CD14-positive monocyte (primary cell): Measurements from ENCODE around the gene SIAH3. TPM values are rescaled to one million over a fixed set of nuclear protein-coding genes. Genes with fewer than 3 reads are reported as not detected.

Experiments
- DNase-seq, 3 donors: peaks; one replicate each; pipeline ENCODE4 v3.0.0-alpha.2; 2011 to 2022
- H2AFZ ChIP-seq: 2 replicates; pipeline ENCODE4 v1.6.0; 2012; ENCODE audit warnings: mild to moderate bottlenecking, low read depth, low read length, inconsistent platforms; ENCODE audit not compliant: insufficient read depth, poor library complexity, severe bottlenecking
- H3K27ac ChIP-seq, 2 donors: 1 replicate in 1 of 2; 2 replicates in 1 of 2; pipeline ENCODE4 v1.5.1; 2012 to 2013; ENCODE audit warnings: low read length in 2 of 2, control low read depth in 1 of 2, inconsistent platforms in 1 of 2, low read depth in 1 of 2, mild to moderate bottlenecking in 1 of 2
- H3K27me3 ChIP-seq, 2 donors: one replicate each; pipeline versions ENCODE4 v1.6.0 to v1.6.1; 2011 to 2013; ENCODE audit warnings: low read length in 2 of 2; ENCODE audit not compliant: control insufficient read depth in 2 of 2, insufficient read depth in 2 of 2
- H3K36me3 ChIP-seq, 2 donors: replicated peaks in 1 of 2; 1 replicate in 1 of 2; 2 replicates in 1 of 2; pipeline versions ENCODE4 v1.5.1 to v1.6.1; 2012 to 2013; ENCODE audit warnings: low read length in 2 of 2, control low read depth in 1 of 2, inconsistent platforms in 1 of 2, mild to moderate bottlenecking in 1 of 2; ENCODE audit not compliant: insufficient read depth in 2 of 2, control insufficient read depth in 1 of 2
- H3K4me1 ChIP-seq, 2 donors: 1 replicate in 1 of 2; 2 replicates in 1 of 2; pipeline versions ENCODE4 v1.5.1 to v1.6.1; 2012 to 2013; ENCODE audit warnings: low read length in 2 of 2, control low read depth in 1 of 2, inconsistent platforms in 1 of 2, mild to moderate bottlenecking in 1 of 2, moderate library complexity in 1 of 2; ENCODE audit not compliant: insufficient read depth in 2 of 2, control insufficient read depth in 1 of 2
- H3K4me2 ChIP-seq: replicated peaks from 2 replicates; pipeline ENCODE3; 2012; ENCODE audit warnings: low read length, moderate library complexity, mild to moderate bottlenecking; ENCODE audit not compliant: poor library complexity, severe bottlenecking; ENCODE audit errors: extremely low read depth
- H3K4me3 ChIP-seq, 3 experiments: fragments of 200-600 bp in 1 of 3; sonication (generic) in 1 of 3; replicated peaks in 1 of 3; 1 replicate in 2 of 3; 2 replicates in 1 of 3; pipeline ENCODE4 v1.5.1; 2011 to 2013; ENCODE audit warnings: low read length in 3 of 3, mild to moderate bottlenecking in 3 of 3, control low read depth in 2 of 3, low read depth in 2 of 3, inconsistent platforms in 1 of 3, moderate library complexity in 1 of 3
- H3K79me2 ChIP-seq: 2 replicates; pipeline ENCODE4 v1.6.0; 2012; ENCODE audit warnings: mild to moderate bottlenecking, control low read depth, inconsistent platforms, low read length, moderate library complexity; ENCODE audit not compliant: insufficient read depth
- H3K9ac ChIP-seq: 2 replicates; pipeline ENCODE4 v1.6.0; 2017; ENCODE audit warnings: low read length, mild to moderate bottlenecking; ENCODE audit not compliant: insufficient read depth, poor library complexity, severe bottlenecking
- H3K9me3 ChIP-seq, 2 donors: replicated peaks in 1 of 2; 1 replicate in 1 of 2; 2 replicates in 1 of 2; pipeline versions ENCODE4 v1.5.1 to v1.6.1; 2012 to 2013; ENCODE audit warnings: low read length in 2 of 2, control low read depth in 1 of 2; ENCODE audit not compliant: control insufficient read depth in 1 of 2, insufficient read depth in 1 of 2
- H4K20me1 ChIP-seq: 2 replicates; pipeline ENCODE4 v1.6.0; 2012; ENCODE audit warnings: mild to moderate bottlenecking, low read length, control low read depth, moderate library complexity; ENCODE audit not compliant: insufficient read depth
- H3K27ac Mint-ChIP-seq, 7 donors: one replicate each; pipeline ENCODE4 v1.8.0; 2020; ENCODE audit warnings: mild to moderate bottlenecking in 7 of 7, mixed read lengths in 7 of 7, moderate library complexity in 6 of 7, inconsistent platforms in 2 of 7
- H3K27me3 Mint-ChIP-seq, 3 donors: one replicate each; pipeline ENCODE4 v1.8.0; 2021 to 2022; ENCODE audit warnings: low read depth in 3 of 3, mild to moderate bottlenecking in 3 of 3, mixed read lengths in 3 of 3, moderate library complexity in 3 of 3, inconsistent platforms in 1 of 3
- H3K36me3 Mint-ChIP-seq, 2 donors: one replicate each; pipeline ENCODE4 v1.8.0; 2020; ENCODE audit warnings: mixed read lengths in 2 of 2, inconsistent platforms in 1 of 2, mild to moderate bottlenecking in 1 of 2
- H3K4me1 Mint-ChIP-seq: one replicate; pipeline ENCODE4 v1.8.0; 2020; ENCODE audit warnings: mild to moderate bottlenecking, mixed read lengths
- H3K4me3 Mint-ChIP-seq, 2 donors: one replicate each; pipeline ENCODE4 v1.8.0; 2020; ENCODE audit warnings: mild to moderate bottlenecking in 2 of 2, mixed read lengths in 2 of 2, moderate library complexity in 1 of 2
- H3K9me3 Mint-ChIP-seq, 7 donors: one replicate each; pipeline ENCODE4 v1.8.0; 2020 to 2022; ENCODE audit warnings: mixed read lengths in 7 of 7, mild to moderate bottlenecking in 6 of 7, moderate library complexity in 6 of 7, inconsistent platforms in 2 of 7
- WGBS: methylation state at CpG from one replicate; pipeline ENCODE4 v1.1.5; 2013; ENCODE audit warnings: missing lambda C conversion rate; ENCODE audit not compliant: insufficient coverage; 5-methylcytosine and 5-hydroxymethylcytosine counted together
- intact Hi-C, 2 donors: fragments of 100-400 bp; cut with micrococcal nuclease; formaldehyde crosslinking; loops; one replicate each; pipeline versions ENCODE4 v1.15.0 to v1.15.1; 2023
- polyA plus RNA-seq, 3 donors: library from polyadenylated mRNA; depleted of rRNA in 1 of 3; unstranded in 2 of 3; stranded (reverse) in 1 of 3; fragments of 300-500 nt in 2 of 3; fragments of >200 nt in 1 of 3; fragmentation: Illumina TruSeq in 2 of 3; gene quantifications; 1 replicate in 2 of 3; 2 replicates in 1 of 3; pipeline ENCODE4 v1.2.3, GENCODE V29; 2012 to 2021
- TF ChIP-seq, protein P1 (sequence below): fragments of 200-600 bp; IDR thresholded peaks from one replicate; pipeline ENCODE4 v1.8.0; 2022; ENCODE audit warnings: antibody characterized with exemption, mild to moderate bottlenecking

The SIAH3 gene
- polyA plus RNA-seq, 3 donors: not detected

DNA sequence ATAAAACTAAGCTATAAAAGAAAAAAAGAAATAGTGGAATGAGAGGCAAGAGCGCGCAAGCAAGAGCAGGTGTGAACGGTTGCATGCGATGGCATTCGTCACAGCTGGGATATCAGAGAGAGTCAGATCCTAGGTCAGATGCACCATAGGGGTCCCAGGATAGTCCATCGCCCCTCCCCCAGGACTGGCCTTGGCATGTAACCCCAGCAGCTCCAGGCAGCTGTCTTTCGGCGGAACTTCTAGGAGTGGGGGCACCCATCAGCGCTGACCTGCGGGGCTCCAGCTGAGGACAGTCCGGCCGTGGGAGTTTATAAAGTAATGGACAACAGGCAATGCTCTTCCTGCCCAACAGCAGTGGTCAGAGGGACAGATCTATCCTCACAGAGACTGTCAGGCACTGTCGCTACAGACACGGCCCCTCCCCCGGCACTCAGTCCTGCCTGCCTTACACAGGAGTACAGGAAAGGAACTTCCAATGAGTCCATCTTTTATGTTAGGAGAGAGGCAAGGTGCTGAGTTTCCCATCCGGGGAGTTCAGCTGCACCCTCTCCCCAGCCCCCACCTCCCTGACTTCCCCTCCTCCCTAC, 1.4 kb downstream of the SIAH3 start:
- Histone ChIP-seq H3K27me3 (peaks cover 17 to 27% of the 10 kb centered on the region in 2 donors), H3K9me3 (peaks cover 0 to 10% of the 10 kb centered on the region in 2 donors), H4K20me1 (no peaks in the 10 kb centered on the region), H3K79me2 (no peaks in the 10 kb centered on the region), H3K36me3 (no peaks in the 10 kb centered on the region), H3K9ac (no peak overlapping the region), H3K27ac (no peak overlapping the region), H2AFZ (peak overlapping the region; percentile 57), H3K4me2 (peak overlapping the region; percentile 70), H3K4me3 (peak overlapping the region in 1 of 3 experiments; percentile 60), H3K4me1 (peaks cover 38 to 43% of the 10 kb centered on the region in 2 donors)
- WGBS: 97% methylated on average over 12 of the region's 16 CpGs
- no peak for DNase-seq
- Mint-ChIP-seq H3K27ac (peak overlapping the region in 1 of 7 donors; percentile 12), H3K9me3 (peaks cover 0 to 16% (median 11%) of the 10 kb centered on the region in 7 donors), H3K4me1 (peaks cover 42% of the 10 kb centered on the region), H3K27me3 (peaks cover 22 to 25% (median 25%) of the 10 kb centered on the region in 3 donors), H3K36me3 (peaks cover 2% of the 10 kb centered on the region in 2 donors), H3K4me3 (peak overlapping the region; percentile 61 to 92)
- TF ChIP-seq, protein P1, sequence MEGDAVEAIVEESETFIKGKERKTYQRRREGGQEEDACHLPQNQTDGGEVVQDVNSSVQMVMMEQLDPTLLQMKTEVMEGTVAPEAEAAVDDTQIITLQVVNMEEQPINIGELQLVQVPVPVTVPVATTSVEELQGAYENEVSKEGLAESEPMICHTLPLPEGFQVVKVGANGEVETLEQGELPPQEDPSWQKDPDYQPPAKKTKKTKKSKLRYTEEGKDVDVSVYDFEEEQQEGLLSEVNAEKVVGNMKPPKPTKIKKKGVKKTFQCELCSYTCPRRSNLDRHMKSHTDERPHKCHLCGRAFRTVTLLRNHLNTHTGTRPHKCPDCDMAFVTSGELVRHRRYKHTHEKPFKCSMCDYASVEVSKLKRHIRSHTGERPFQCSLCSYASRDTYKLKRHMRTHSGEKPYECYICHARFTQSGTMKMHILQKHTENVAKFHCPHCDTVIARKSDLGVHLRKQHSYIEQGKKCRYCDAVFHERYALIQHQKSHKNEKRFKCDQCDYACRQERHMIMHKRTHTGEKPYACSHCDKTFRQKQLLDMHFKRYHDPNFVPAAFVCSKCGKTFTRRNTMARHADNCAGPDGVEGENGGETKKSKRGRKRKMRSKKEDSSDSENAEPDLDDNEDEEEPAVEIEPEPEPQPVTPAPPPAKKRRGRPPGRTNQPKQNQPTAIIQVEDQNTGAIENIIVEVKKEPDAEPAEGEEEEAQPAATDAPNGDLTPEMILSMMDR: no peak
- intact Hi-C loops: no loop called here

DNA sequence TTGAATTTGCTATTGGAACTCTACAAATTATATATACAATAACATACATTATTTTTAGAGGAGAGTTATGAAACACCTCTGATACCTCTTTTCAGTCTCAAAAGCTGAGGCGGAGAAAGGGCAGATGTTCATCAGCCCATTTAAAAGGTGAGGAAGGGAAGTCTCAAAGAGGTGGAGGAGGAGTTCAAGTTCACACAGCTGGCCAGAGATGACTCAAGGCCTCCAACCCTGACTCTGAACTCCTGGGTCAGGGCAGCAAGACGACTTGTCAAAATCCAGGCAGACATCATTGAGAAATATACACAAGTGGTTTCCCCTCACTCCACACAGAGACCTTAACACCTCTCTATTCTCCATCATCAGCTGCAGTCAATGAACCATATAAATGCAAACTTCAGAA, 2.1 kb downstream of the SIAH3 start:
- no peaks in the 10 kb centered on the region for H4K20me1 ChIP-seq
- no peak overlapping the region for H2AFZ ChIP-seq
- peaks cover 0 to 6% of the 10 kb centered on the region in 2 donors for H3K9me3 ChIP-seq
- peaks cover 38 to 43% of the 10 kb centered on the region in 2 donors for H3K4me1 ChIP-seq
- no peak overlapping the region for H3K27ac Mint-ChIP-seq
- H3K36me3 ChIP-seq: no peaks in the 10 kb centered on the region
- no peaks in the 10 kb centered on the region for H3K79me2 ChIP-seq
- H3K4me3 ChIP-seq: no peak overlapping the region
- no peak overlapping the region for H3K9ac ChIP-seq
- peaks cover 2% of the 10 kb centered on the region in 2 donors for H3K36me3 Mint-ChIP-seq
- peak overlapping the region in 1 of 2 donors; percentile 92 for H3K4me3 Mint-ChIP-seq
- no peak overlapping the region for H3K4me2 ChIP-seq
- TF ChIP-seq, protein P1: no peak
- intact Hi-C loops: no loop called here
- 13% methylated on average over 1 of the region's 2 CpGs for WGBS
- H3K27me3 Mint-ChIP-seq: peaks cover 22 to 25% (median 25%) of the 10 kb centered on the region in 3 donors
- H3K4me1 Mint-ChIP-seq: peaks cover 42% of the 10 kb centered on the region
- H3K9me3 Mint-ChIP-seq: peaks cover 0 to 10% (median 5%) of the 10 kb centered on the region in 7 donors
- peaks cover 17 to 27% of the 10 kb centered on the region in 2 donors for H3K27me3 ChIP-seq
- DNase-seq: no peak
- no peak overlapping the region for H3K27ac ChIP-seq
